Activated naive CD4-positive, alpha-beta T cell treated with anti-CD3 and anti-CD28 coated beads for 36 hours (primary cell): Measurements from ENCODE around the gene CLDN10. TPM values are rescaled to one million over a fixed set of nuclear protein-coding genes. Genes with fewer than 3 reads are reported as not detected.

ENCODE experiments used
- CTCF ChIA-PET: fragments of 350-600 bp; sonication (Branson Sonifier 250); formaldehyde crosslinking; loops from one replicate; lab custom pipeline; 2021; ENCODE audit warnings: antibody characterized with exemption; lab: Charles Lee
- DNase-seq: peaks from one replicate; pipeline ENCODE4 v3.0.0-alpha.2; 2020
- H3K27ac Mint-ChIP-seq: one replicate; pipeline ENCODE4 v1.8.0; 2021; ENCODE audit warnings: mild to moderate bottlenecking, mixed read lengths
- H3K27me3 Mint-ChIP-seq: one replicate; pipeline ENCODE4 v1.8.0; 2021; ENCODE audit warnings: low read depth, mixed read lengths
- H3K36me3 Mint-ChIP-seq: one replicate; pipeline ENCODE4 v1.8.0; 2021; ENCODE audit warnings: low read depth, mixed read lengths
- H3K4me1 Mint-ChIP-seq: one replicate; pipeline ENCODE4 v1.8.0; 2021; ENCODE audit warnings: low read depth, mixed read lengths
- H3K4me3 Mint-ChIP-seq: one replicate; pipeline ENCODE4 v1.8.0; 2021; ENCODE audit warnings: mild to moderate bottlenecking, moderate library complexity, mixed read lengths
- H3K9me3 Mint-ChIP-seq: one replicate; pipeline ENCODE4 v1.8.0; 2021; ENCODE audit warnings: mixed read lengths
- intact Hi-C: fragments of 100-400 bp; cut with micrococcal nuclease; formaldehyde crosslinking; loops from one replicate; pipeline ENCODE4 v1.15.1; 2023
- total RNA-seq, 2 experiments: library from RNA; stranded (reverse); gene quantifications; one replicate each; pipeline ENCODE4 v1.2.3, GENCODE V29; 2021

CLDN10 gene
- total RNA-seq, 2 experiments from 2014 or later = not detected

- CTCF ChIA-PET = no interaction called here
- Mint-ChIP-seq H3K9me3 (no peaks in the 10 kb centered on the region), H3K36me3 (no peaks in the 10 kb centered on the region), H3K27me3 (peaks cover 24% of the 10 kb centered on the region), H3K27ac (no peak overlapping the region), H3K4me1 (no peaks in the 10 kb centered on the region), H3K4me3 (no peak overlapping the region)
- intact Hi-C loops = no loop called here
- DNase-seq = no peak
Measured at GRCh38 chr13:95629071-95629470, 76.6 kb downstream of the CLDN10 start.

Other genes starting within 250 kb of the CLDN10 start
- under 1 TPM; 0.15 to 0.41 TPM for gene DZIP1, start 92.0 kb downstream of the CLDN10 start, total RNA-seq
- gene DNAJC3, start 124.4 kb downstream of the CLDN10 start, total RNA-seq = 10 to 100 TPM; 13.8 to 14.0 TPM